Measurements from ENCODE around the gene TMIGD1.

The TMIGD1 gene

GRCh38 chr17:30312226-30312625 is 21.6 kb downstream of the TMIGD1 start:
- Histone ChIP-seq H3K36me3 (ENCODE audit: control insufficient read depth in 1 of 2, insufficient read depth in 2 of 2, low read depth in 1 of 2, low read length in 2 of 2) (no peaks in the 10 kb centered on the region), H3K9ac (ENCODE audit: low read length) (no peak overlapping the region), H2BK12ac (ENCODE audit: low read length in 2 of 2) (no peak overlapping the region), H3K4me2 (ENCODE audit: low read length, poor library complexity, severe bottlenecking) (no peak overlapping the region), H4K8ac (ENCODE audit: low read length) (no peak overlapping the region), H3K14ac (ENCODE audit: low read length in 2 of 2) (no peak overlapping the region), H2AK5ac (ENCODE audit: low read length, severe bottlenecking) (no peak overlapping the region), H3K23ac (ENCODE audit: low read length in 2 of 2) (no peak overlapping the region), H2BK120ac (ENCODE audit: low read depth, low read length) (no peak overlapping the region), H3K4me3 (ENCODE audit: insufficient read depth in 1 of 2, low read depth in 1 of 2, low read length in 2 of 2) (no peak overlapping the region), H3K9me3 (ENCODE audit: control insufficient read depth, low read length) (no peaks in the 10 kb centered on the region), H4K91ac (ENCODE audit: low read length) (no peak overlapping the region), H3K4me1 (ENCODE audit: control insufficient read depth, insufficient read depth, low read depth, low read length) (peaks cover 2% of the 10 kb centered on the region), H2BK15ac (ENCODE audit: low read depth, poor library complexity, severe bottlenecking) (no peak overlapping the region), H3K79me1 (replicated peaks; ENCODE audit: low read length, poor library complexity, severe bottlenecking) (no peaks in the 10 kb centered on the region), H3K27ac (ENCODE audit: low read length, poor library complexity, severe bottlenecking) (no peak overlapping the region), H3K4ac (ENCODE audit: low read depth in 1 of 2, low read length in 2 of 2) (no peak overlapping the region), H2AFZ (ENCODE audit: low read depth, low read length) (no peak overlapping the region), H3K18ac (ENCODE audit: low read depth in 1 of 2, low read length in 2 of 2) (no peak overlapping the region), H2BK5ac (ENCODE audit: low read depth, low read length, poor library complexity, severe bottlenecking) (no peak overlapping the region), H3K27me3 (ENCODE audit: control insufficient read depth in 1 of 2, insufficient read depth in 1 of 2, low read length in 2 of 2) (no peaks in the 10 kb centered on the region)
- 63% methylated on average over 2 of the region's 2 CpGs for WGBS
- no peak for DNase-seq

- no peaks in the 10 kb centered on the region for H3K27me3 ChIP-seq (ENCODE audit: control insufficient read depth in 1 of 2, insufficient read depth in 1 of 2, low read length in 2 of 2)
- DNase-seq, result no peak
- no peaks in the 10 kb centered on the region for H3K9me3 ChIP-seq (ENCODE audit: control insufficient read depth, low read length)
- H2BK12ac ChIP-seq (ENCODE audit: low read length in 2 of 2), result no peak overlapping the region
- no peak overlapping the region for H3K4ac ChIP-seq (ENCODE audit: low read depth in 1 of 2, low read length in 2 of 2)
- no peak overlapping the region for H3K14ac ChIP-seq (ENCODE audit: low read length in 2 of 2)
- H3K18ac ChIP-seq (ENCODE audit: low read depth in 1 of 2, low read length in 2 of 2), result no peak overlapping the region
- no peak overlapping the region for H2AFZ ChIP-seq (ENCODE audit: low read depth, low read length)
- WGBS, result 100% methylated on average over 1 of the region's 2 CpGs
- no peaks in the 10 kb centered on the region for H3K79me1 ChIP-seq (replicated peaks; ENCODE audit: low read length, poor library complexity, severe bottlenecking)
- H3K4me2 ChIP-seq (ENCODE audit: low read length, poor library complexity, severe bottlenecking), result no peak overlapping the region
- no peak overlapping the region for H2BK15ac ChIP-seq (ENCODE audit: low read depth, poor library complexity, severe bottlenecking)
- H2AK5ac ChIP-seq (ENCODE audit: low read length, severe bottlenecking), result no peak overlapping the region
- peaks cover 2% of the 10 kb centered on the region for H3K4me1 ChIP-seq (ENCODE audit: control insufficient read depth, insufficient read depth, low read depth, low read length)
- H4K91ac ChIP-seq (ENCODE audit: low read length), result no peak overlapping the region
- no peak overlapping the region for H3K9ac ChIP-seq (ENCODE audit: low read length)
- H3K23ac ChIP-seq (ENCODE audit: low read length in 2 of 2), result no peak overlapping the region
- H3K36me3 ChIP-seq (ENCODE audit: control insufficient read depth in 1 of 2, insufficient read depth in 2 of 2, low read depth in 1 of 2, low read length in 2 of 2), result no peaks in the 10 kb centered on the region
- H2BK5ac ChIP-seq (ENCODE audit: low read depth, low read length, poor library complexity, severe bottlenecking), result no peak overlapping the region
- no peak overlapping the region for H3K4me3 ChIP-seq (ENCODE audit: insufficient read depth in 1 of 2, low read depth in 1 of 2, low read length in 2 of 2)
- no peak overlapping the region for H3K27ac ChIP-seq (ENCODE audit: low read length, poor library complexity, severe bottlenecking)
- no peak overlapping the region for H2BK120ac ChIP-seq (ENCODE audit: low read depth, low read length)
- no peak overlapping the region for H4K8ac ChIP-seq (ENCODE audit: low read length)
Observed at GRCh38 chr17:30310562-30310961, 23.3 kb downstream of the TMIGD1 start.

GRCh38 chr17:30309591-30309990 is 24.3 kb downstream of the TMIGD1 start:
- Histone ChIP-seq H3K14ac (ENCODE audit: low read length in 2 of 2) (no peak overlapping the region), H2AK5ac (ENCODE audit: low read length, severe bottlenecking) (no peak overlapping the region), H3K23ac (ENCODE audit: low read length in 2 of 2) (no peak overlapping the region), H3K9me3 (ENCODE audit: control insufficient read depth, low read length) (no peaks in the 10 kb centered on the region), H3K27me3 (ENCODE audit: control insufficient read depth in 1 of 2, insufficient read depth in 1 of 2, low read length in 2 of 2) (no peaks in the 10 kb centered on the region), H2BK5ac (ENCODE audit: low read depth, low read length, poor library complexity, severe bottlenecking) (no peak overlapping the region), H2AFZ (ENCODE audit: low read depth, low read length) (no peak overlapping the region), H3K9ac (ENCODE audit: low read length) (no peak overlapping the region), H3K4ac (ENCODE audit: low read depth in 1 of 2, low read length in 2 of 2) (no peak overlapping the region), H4K91ac (ENCODE audit: low read length) (no peak overlapping the region), H3K27ac (ENCODE audit: low read length, poor library complexity, severe bottlenecking) (no peak overlapping the region), H3K4me1 (ENCODE audit: control insufficient read depth, insufficient read depth, low read depth, low read length) (peaks cover 2% of the 10 kb centered on the region), H2BK120ac (ENCODE audit: low read depth, low read length) (no peak overlapping the region), H3K4me2 (ENCODE audit: low read length, poor library complexity, severe bottlenecking) (no peak overlapping the region), H2BK12ac (ENCODE audit: low read length in 2 of 2) (no peak overlapping the region), H4K8ac (ENCODE audit: low read length) (no peak overlapping the region), H3K79me1 (replicated peaks; ENCODE audit: low read length, poor library complexity, severe bottlenecking) (no peaks in the 10 kb centered on the region), H3K18ac (ENCODE audit: low read depth in 1 of 2, low read length in 2 of 2) (no peak overlapping the region), H2BK15ac (ENCODE audit: low read depth, poor library complexity, severe bottlenecking) (no peak overlapping the region), H3K36me3 (ENCODE audit: control insufficient read depth in 1 of 2, insufficient read depth in 2 of 2, low read depth in 1 of 2, low read length in 2 of 2) (no peaks in the 10 kb centered on the region), H3K4me3 (ENCODE audit: insufficient read depth in 1 of 2, low read depth in 1 of 2, low read length in 2 of 2) (no peak overlapping the region)
- 100% methylated on average over 4 of the region's 6 CpGs for WGBS
- DNase-seq, result no peak

GRCh38 chr17:30308406-30308805 is 25.5 kb downstream of the TMIGD1 start:
- DNase-seq, result no peak
- Histone ChIP-seq H3K27me3 (ENCODE audit: control insufficient read depth in 1 of 2, insufficient read depth in 1 of 2, low read length in 2 of 2) (no peaks in the 10 kb centered on the region), H2BK120ac (ENCODE audit: low read depth, low read length) (no peak overlapping the region), H3K9ac (ENCODE audit: low read length) (no peak overlapping the region), H3K4me1 (ENCODE audit: control insufficient read depth, insufficient read depth, low read depth, low read length) (peaks cover 2% of the 10 kb centered on the region), H3K4ac (ENCODE audit: low read depth in 1 of 2, low read length in 2 of 2) (no peak overlapping the region), H3K36me3 (ENCODE audit: control insufficient read depth in 1 of 2, insufficient read depth in 2 of 2, low read depth in 1 of 2, low read length in 2 of 2) (no peaks in the 10 kb centered on the region), H4K8ac (ENCODE audit: low read length) (no peak overlapping the region), H3K18ac (ENCODE audit: low read depth in 1 of 2, low read length in 2 of 2) (no peak overlapping the region), H3K27ac (ENCODE audit: low read length, poor library complexity, severe bottlenecking) (no peak overlapping the region), H3K23ac (ENCODE audit: low read length in 2 of 2) (no peak overlapping the region), H4K91ac (ENCODE audit: low read length) (no peak overlapping the region), H3K4me2 (ENCODE audit: low read length, poor library complexity, severe bottlenecking) (no peak overlapping the region), H2BK12ac (ENCODE audit: low read length in 2 of 2) (no peak overlapping the region), H2AFZ (ENCODE audit: low read depth, low read length) (no peak overlapping the region), H2AK5ac (ENCODE audit: low read length, severe bottlenecking) (no peak overlapping the region), H3K14ac (ENCODE audit: low read length in 2 of 2) (no peak overlapping the region), H3K4me3 (ENCODE audit: insufficient read depth in 1 of 2, low read depth in 1 of 2, low read length in 2 of 2) (no peak overlapping the region), H3K9me3 (ENCODE audit: control insufficient read depth, low read length) (no peaks in the 10 kb centered on the region), H2BK5ac (ENCODE audit: low read depth, low read length, poor library complexity, severe bottlenecking) (no peak overlapping the region), H2BK15ac (ENCODE audit: low read depth, poor library complexity, severe bottlenecking) (no peak overlapping the region), H3K79me1 (replicated peaks; ENCODE audit: low read length, poor library complexity, severe bottlenecking) (no peaks in the 10 kb centered on the region)
- WGBS, result 80% methylated on average over 1 of the region's 2 CpGs

All from mesenchymal stem cell (in vitro differentiated cells and primary cell).